Subcutaneous abdominal adipose tissue (tissue), 5 donors: ENCODE data around the gene RNF217.
"Not testable (repeated sequence)": the region's sequence is repeated elsewhere in the genome, so short reads cannot be mapped to it uniquely, and the experiment has no call there.

ENCODE experiments used
- H3K27ac ChIP-seq: one replicate; pipeline ENCODE4 v1.7.0; 2013; ENCODE audit warnings: low read depth, mild to moderate bottlenecking, inconsistent platforms, low read length, moderate library complexity
- H3K27me3 ChIP-seq, 5 donors: one replicate each; pipeline ENCODE4 v1.7.0; 2013; ENCODE audit warnings: low read length in 5 of 5, inconsistent platforms in 1 of 5; ENCODE audit not compliant: control insufficient read depth in 5 of 5, insufficient read depth in 4 of 5
- H3K36me3 ChIP-seq, 5 donors: one replicate each; pipeline ENCODE4 v1.7.0; 2013; ENCODE audit warnings: low read length in 5 of 5; ENCODE audit not compliant: control insufficient read depth in 5 of 5, insufficient read depth in 5 of 5
- H3K4me1 ChIP-seq, 5 donors: one replicate each; pipeline ENCODE4 v1.7.0; 2013; ENCODE audit warnings: low read length in 5 of 5, mild to moderate bottlenecking in 3 of 5, moderate library complexity in 1 of 5; ENCODE audit not compliant: control insufficient read depth in 5 of 5, insufficient read depth in 5 of 5
- H3K4me3 ChIP-seq, 5 donors: one replicate each; pipeline ENCODE4 v1.7.0; 2013; ENCODE audit warnings: low read length in 5 of 5, low read depth in 1 of 5
- H3K9ac ChIP-seq, 5 donors: one replicate each; pipeline ENCODE4 v1.7.0; 2013; ENCODE audit warnings: low read length in 5 of 5, mild to moderate bottlenecking in 4 of 5, moderate library complexity in 3 of 5
- H3K9me3 ChIP-seq, 5 donors: one replicate each; pipeline ENCODE4 v1.7.0; 2013; ENCODE audit warnings: low read length in 5 of 5; ENCODE audit not compliant: control insufficient read depth in 5 of 5
- donor health status: healthy.
- donor health status: healthy.
- donor health status: healthy.
- donor health status: healthy.
- donor health status: healthy.

The RNF217 gene

DNA sequence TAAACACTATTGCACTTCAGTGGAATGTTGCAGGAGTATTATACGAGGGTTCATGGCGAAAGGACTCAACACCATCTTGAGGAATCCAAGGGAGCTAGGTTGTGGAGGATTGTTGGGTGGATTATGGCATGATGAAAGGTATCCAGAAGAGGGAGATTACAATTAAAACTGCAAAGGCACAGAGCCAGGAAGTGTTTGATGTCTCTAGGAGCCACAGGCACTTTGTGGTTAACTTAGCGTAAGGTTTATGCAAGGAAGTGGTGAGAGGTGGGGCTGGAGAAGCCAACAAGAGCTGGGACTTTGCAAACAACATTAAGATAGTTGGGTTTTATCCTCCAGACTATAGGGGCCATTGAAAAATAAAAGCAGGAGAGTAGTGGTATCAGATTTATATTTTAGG is 104.7 kb downstream of the RNF217 start:
- H3K27ac ChIP-seq: no peak overlapping the region
- peaks cover 0 to 7% (median 4%) of the 10 kb centered on the region in 5 donors for H3K36me3 ChIP-seq
- no peak overlapping the region for H3K9ac ChIP-seq
- H3K27me3 ChIP-seq: no peaks in the 10 kb centered on the region
- no peaks in the 10 kb centered on the region for H3K4me1 ChIP-seq
- H3K9me3 ChIP-seq: no peaks in the 10 kb centered on the region
- no peak overlapping the region for H3K4me3 ChIP-seq

DNA sequence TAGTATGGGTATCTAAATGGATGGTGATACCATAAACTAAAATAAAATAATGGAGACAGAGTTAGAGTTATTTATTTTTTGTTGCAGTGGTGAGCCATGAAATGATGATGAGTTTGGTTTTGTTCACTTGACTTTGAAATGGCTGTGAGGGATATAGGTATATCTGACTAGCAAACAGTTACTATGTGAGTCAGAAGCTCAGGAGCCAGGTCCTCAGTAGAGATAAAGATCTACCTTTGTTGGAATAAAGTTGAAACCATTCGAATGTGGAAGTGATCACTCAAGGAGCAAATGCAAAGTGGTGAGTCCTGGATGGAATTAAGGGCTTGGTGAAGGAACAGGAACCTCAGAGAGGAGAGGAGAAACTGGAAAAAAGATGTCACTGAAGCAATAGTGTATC is 105.3 kb downstream of the RNF217 start:
- no peaks in the 10 kb centered on the region for H3K4me1 ChIP-seq

DNA sequence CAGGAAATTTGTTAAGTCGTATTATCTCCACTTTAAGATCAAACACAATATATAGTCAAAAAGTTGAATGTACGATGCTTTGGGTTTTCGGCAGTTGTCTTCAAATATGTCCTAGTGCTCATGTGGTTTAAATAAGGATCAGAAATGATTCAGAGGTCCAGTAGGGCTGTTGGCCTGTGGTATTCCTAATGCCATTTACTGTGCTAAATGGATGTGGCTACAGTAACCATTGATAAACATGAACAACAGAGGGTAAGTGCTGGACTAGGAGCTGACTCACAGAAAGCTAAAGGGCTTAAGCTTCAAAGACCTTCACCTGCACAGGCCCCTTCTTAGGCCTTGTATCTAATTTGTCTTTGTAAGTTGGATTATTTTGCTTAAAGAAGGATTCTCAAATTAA is 110.8 kb downstream of the RNF217 start:
- H3K27ac ChIP-seq: no peak overlapping the region
- no peak overlapping the region for H3K9ac ChIP-seq
- H3K4me3 ChIP-seq: no peak overlapping the region
- no peaks in the 10 kb centered on the region for H3K9me3 ChIP-seq
- no peaks in the 10 kb centered on the region for H3K27me3 ChIP-seq
- H3K36me3 ChIP-seq: peaks cover 10 to 16% (median 11%) of the 10 kb centered on the region in 5 donors
- peaks cover 0 to 8% (median 0%) of the 10 kb centered on the region in 5 donors for H3K4me1 ChIP-seq

More for the DNA sequence above, 105.3 kb downstream of the RNF217 start:
- Histone ChIP-seq H3K27me3 (no peaks in the 10 kb centered on the region), H3K4me3 (no peak overlapping the region), H3K9me3 (no peaks in the 10 kb centered on the region), H3K9ac (no peak overlapping the region), H3K36me3 (peaks cover 0 to 7% (median 4%) of the 10 kb centered on the region in 5 donors), H3K27ac (no peak overlapping the region)

DNA sequence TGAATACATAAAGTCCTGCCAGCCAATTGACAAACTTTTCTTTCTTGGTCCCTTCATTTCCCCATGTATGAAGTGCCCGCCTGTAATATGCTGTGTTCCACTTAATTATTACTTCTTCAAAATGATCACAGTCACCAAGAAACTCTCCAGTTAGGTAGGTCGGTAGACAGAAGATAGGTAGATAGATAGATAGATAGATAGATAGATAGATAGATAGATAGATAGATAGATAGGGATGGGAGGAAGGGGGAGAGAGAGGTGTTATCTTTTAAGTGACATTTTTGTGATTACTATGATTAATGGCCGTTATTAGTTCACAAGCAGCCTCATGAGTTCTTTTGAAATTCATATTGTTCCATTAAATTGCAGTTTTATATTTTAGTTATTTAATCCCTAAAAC is 111.9 kb downstream of the RNF217 start:
- Histone ChIP-seq H3K27ac (no peak overlapping the region), H3K9me3 (no peaks in the 10 kb centered on the region), H3K9ac (no peak overlapping the region), H3K4me1 (peaks cover 0 to 8% (median 0%) of the 10 kb centered on the region in 5 donors), H3K4me3 (no peak overlapping the region), H3K27me3 (no peaks in the 10 kb centered on the region), H3K36me3 (peaks cover 10 to 20% (median 11%) of the 10 kb centered on the region in 5 donors)

DNA sequence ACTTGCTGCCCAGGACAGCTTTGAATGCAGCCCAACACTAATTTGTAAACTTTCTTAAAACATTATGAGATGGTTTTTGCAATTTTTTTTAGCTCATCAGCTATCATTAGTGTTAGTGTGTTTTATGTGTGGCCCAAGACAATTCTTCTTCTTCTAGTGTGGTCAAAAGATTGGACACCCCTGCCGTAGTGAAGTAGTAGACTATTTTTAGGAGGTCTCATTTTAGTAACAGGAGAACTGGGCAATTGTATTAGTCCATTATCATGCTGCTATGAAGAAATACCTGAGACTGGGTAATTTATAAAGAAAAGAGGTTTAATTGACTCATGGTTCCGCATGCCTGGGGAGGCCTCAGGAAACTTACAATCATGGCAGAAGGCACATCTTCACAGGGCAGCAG is 112.8 kb downstream of the RNF217 start:
- not testable (repeated sequence) for H3K9me3 ChIP-seq, H3K27me3 ChIP-seq, H3K9ac ChIP-seq, H3K4me3 ChIP-seq, H3K27ac ChIP-seq, H3K4me1 ChIP-seq
- peaks cover 10 to 20% (median 11%) of the 10 kb centered on the region in 5 donors for H3K36me3 ChIP-seq

DNA sequence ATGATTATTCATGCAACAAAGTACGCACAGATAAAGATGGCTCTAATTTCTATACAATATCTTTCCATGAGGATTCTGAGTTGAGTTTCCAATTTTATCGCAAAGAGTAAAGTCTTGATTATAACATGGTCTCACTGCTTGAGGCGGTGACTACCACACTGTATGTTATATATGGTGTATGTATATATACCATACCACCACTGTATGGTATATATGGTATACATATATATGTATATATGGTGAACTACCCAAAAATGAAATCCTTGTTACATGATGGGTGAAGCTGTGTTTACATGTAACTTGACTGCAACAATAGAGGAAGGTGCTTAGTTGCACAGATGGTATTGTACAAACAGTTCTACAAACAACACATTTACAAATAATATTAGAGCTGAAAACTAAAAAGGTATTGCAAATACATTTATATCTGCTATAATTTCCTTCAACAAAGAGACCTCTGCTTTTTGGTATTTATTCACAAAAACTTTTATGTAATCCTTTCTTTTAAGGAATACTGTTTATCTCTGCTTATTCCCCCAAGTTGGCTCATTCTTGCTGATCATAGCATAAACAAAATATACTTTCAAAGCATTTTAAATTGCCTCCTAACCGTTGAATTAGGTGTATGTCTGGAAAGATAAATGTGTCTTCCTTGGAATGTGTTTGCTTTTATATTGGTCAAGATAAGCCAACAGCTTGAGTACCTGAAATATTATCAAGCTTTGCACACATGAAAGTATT is 113.7 kb downstream of the RNF217 start:
- H3K9ac ChIP-seq: no peak overlapping the region
- no peaks in the 10 kb centered on the region for H3K27me3 ChIP-seq
- peaks cover 0 to 8% (median 0%) of the 10 kb centered on the region in 5 donors for H3K4me1 ChIP-seq
- no peak overlapping the region for H3K4me3 ChIP-seq
- no peak overlapping the region for H3K27ac ChIP-seq
- peaks cover 10 to 20% (median 11%) of the 10 kb centered on the region in 5 donors for H3K36me3 ChIP-seq
- no peaks in the 10 kb centered on the region for H3K9me3 ChIP-seq

DNA sequence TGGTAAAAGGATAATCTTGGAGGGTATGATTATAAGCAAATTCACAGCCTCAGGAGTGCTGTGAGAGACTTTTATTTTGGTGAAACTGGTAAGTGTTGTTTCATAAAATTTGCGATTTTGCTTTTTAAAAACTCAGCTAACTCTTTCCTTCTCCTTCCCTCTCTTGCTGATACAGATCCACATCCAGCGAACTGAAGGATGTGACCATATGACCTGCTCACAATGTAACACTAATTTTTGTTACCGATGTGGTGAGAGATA is 114.2 kb downstream of the RNF217 start:
- Histone ChIP-seq H3K27me3 (no peaks in the 10 kb centered on the region), H3K36me3 (peaks cover 10 to 20% (median 12%) of the 10 kb centered on the region in 5 donors), H3K27ac (no peak overlapping the region), H3K9me3 (no peaks in the 10 kb centered on the region), H3K4me1 (peaks cover 0 to 8% (median 0%) of the 10 kb centered on the region in 5 donors), H3K4me3 (no peak overlapping the region), H3K9ac (no peak overlapping the region)

DNA sequence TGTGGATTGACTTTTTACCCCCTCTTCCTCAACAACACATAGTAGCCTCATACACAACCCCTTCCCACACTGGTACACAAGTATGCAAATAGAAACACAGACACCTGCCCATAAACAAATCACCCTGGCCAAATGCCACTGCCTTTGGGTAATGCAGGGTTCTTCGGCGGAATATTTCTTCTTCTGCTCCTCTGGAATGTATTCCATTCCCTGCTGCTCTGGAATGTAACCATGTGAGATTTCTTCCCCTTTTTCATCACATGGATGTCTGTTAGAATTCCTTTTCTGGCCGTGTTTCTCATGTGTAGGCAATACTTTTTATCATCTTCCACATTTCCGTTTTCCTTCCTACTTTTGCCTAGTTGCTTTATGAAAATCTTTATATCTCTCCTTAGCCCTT is 115.2 kb downstream of the RNF217 start:
- Histone ChIP-seq H3K36me3 (peaks cover 10 to 20% (median 16%) of the 10 kb centered on the region in 5 donors), H3K4me1 (peaks cover 0 to 8% (median 0%) of the 10 kb centered on the region in 5 donors), H3K9ac (no peak overlapping the region), H3K4me3 (no peak overlapping the region), H3K27ac (no peak overlapping the region), H3K27me3 (no peaks in the 10 kb centered on the region), H3K9me3 (no peaks in the 10 kb centered on the region)

DNA sequence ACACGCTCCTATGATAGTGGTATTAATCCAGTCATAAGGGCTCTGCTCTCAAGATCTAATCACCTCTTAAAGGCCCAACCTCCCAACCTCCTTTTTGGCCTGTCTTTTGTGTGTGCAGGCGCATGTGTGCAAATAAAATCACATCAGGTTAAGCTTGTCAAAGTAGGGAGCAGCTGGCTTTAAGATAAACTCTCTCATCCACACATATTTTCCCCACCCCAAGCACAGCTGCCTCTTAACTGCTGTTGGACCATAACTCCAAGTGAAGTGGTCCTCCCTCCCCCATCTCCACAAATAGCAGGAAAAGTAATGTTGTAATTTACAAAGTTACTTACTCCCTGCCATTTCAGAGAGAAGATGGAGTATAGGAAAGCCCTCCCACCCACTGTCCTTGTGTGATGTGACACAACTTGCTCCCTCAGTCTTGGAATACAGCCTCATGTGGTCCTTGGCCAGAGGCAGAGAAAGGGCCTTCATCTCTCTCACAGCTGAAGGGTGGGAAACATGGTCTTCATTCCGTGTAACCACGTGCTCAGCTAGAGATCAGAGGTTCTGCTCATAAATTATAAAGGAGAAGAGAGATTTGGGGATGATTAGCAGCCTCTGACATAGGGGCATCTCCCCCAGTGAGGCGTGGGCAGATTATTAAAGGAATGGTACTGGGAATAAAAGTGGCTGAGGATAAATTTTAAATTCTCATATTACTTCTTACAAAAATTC is 116.5 kb downstream of the RNF217 start:
- Histone ChIP-seq H3K27me3 (no peaks in the 10 kb centered on the region), H3K9ac (no peak overlapping the region), H3K4me3 (no peak overlapping the region), H3K36me3 (peaks cover 18 to 27% (median 26%) of the 10 kb centered on the region in 5 donors), H3K27ac (no peak overlapping the region), H3K9me3 (no peaks in the 10 kb centered on the region), H3K4me1 (peaks cover 0 to 8% (median 0%) of the 10 kb centered on the region in 5 donors)

DNA sequence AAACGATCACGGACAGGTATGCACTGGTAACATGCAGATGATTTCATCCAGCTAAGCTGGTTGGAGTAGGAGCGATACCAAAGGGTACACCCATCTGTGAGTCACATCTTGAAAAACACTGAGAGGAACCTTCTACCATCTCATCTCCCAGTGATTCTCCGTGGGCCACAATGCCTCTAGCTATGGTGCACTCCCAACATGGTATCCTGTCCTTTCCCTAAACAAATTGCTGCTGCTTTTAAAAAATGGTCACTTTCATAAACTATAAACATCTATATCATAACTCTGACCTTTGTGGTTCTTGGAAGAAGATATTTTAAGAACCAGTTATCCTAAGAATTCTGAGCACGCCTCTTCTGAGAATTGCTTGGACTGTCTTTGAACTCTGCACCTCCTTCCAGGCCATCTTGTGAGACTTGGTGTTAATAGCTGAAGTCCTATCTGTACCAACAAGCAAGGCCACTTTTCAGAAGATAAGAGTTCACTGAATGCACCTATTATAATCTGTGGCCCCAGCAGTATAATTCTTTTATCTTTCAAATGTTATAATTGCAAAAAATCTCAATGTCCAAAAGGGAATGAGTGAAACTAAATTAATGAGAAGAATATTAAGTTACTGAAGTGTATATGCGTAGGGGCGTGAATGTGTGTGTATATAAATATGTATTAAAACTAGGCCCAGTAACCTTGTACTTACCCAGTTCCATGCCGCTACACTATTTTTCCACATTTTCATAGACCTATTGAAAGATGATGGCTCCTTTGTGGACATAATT is 120.9 kb downstream of the RNF217 start:
- Histone ChIP-seq H3K4me3 (no peak overlapping the region), H3K9ac (no peak overlapping the region), H3K9me3 (no peaks in the 10 kb centered on the region), H3K36me3 (peaks cover 8 to 15% (median 14%) of the 10 kb centered on the region in 5 donors), H3K4me1 (no peaks in the 10 kb centered on the region), H3K27ac (no peak overlapping the region), H3K27me3 (no peaks in the 10 kb centered on the region)
